SK-N-SH treated with all-trans-retinoic acid at 6 μM for 48 hours (cell line): ENCODE results near the gene MARK1.

Source experiments
- ATAC-seq: fragments of 200-7000 bp; cut with Tn5 transposase; 3 replicates; pipeline ENCODE4 v1.9.1; 2020; ENCODE audit warnings: mild to moderate bottlenecking, moderate library complexity
- ARNTL ChIP-seq: fragments of 450-650 bp; formaldehyde crosslinking; IDR thresholded peaks from 2 replicates; pipeline ENCODE4 v1.5.0; 2020; ENCODE audit warnings: low read depth, mild to moderate bottlenecking, moderate library complexity, borderline replicate concordance
- BACH2 ChIP-seq: fragments of 250-450 bp; sonication (Bioruptor Pico); IDR thresholded peaks from 2 replicates; pipeline ENCODE4 v1.9.0; 2021; ENCODE audit warnings: mild to moderate bottlenecking, borderline replicate concordance
- CSDC2 ChIP-seq: fragments of 250-450 bp; sonication (Bioruptor Pico); IDR thresholded peaks from 2 replicates; pipeline ENCODE4 v1.5.0; 2020; ENCODE audit warnings: mild to moderate bottlenecking, moderate library complexity
- ESRRG ChIP-seq: fragments of 250-450 bp; sonication (Bioruptor Pico); IDR thresholded peaks from 2 replicates; pipeline ENCODE4 v1.6.1; 2021; ENCODE audit warnings: mild to moderate bottlenecking
- ISL1 ChIP-seq: fragments of 250-450 bp; sonication (Bioruptor Pico); IDR thresholded peaks from 2 replicates; pipeline ENCODE4 v2.1.2; 2022; ENCODE audit warnings: mild to moderate bottlenecking, moderate library complexity
- OSR1 ChIP-seq: fragments of 250-450 bp; sonication (Bioruptor Pico); IDR thresholded peaks from 2 replicates; pipeline ENCODE4 v1.8.0; 2022; ENCODE audit warnings: moderate library complexity, mild to moderate bottlenecking, inconsistent platforms
- RARB ChIP-seq: fragments of 250-450 bp; sonication (Bioruptor Pico); IDR thresholded peaks from 2 replicates; pipeline ENCODE4 v1.8.0; 2021; ENCODE audit warnings: mild to moderate bottlenecking, moderate library complexity
- SNAI2 ChIP-seq: fragments of 250-450 bp; sonication (Bioruptor Pico); IDR thresholded peaks from 2 replicates; pipeline ENCODE4 v1.5.0; 2020; ENCODE audit warnings: mild to moderate bottlenecking, moderate library complexity
- ZC3H10 ChIP-seq: fragments of 250-450 bp; sonication (Bioruptor Pico); IDR thresholded peaks from 2 replicates; pipeline ENCODE4 v1.5.1; 2021; ENCODE audit warnings: mild to moderate bottlenecking, moderate library complexity
- ZFP3 ChIP-seq: fragments of 250-450 bp; sonication (Bioruptor Pico); IDR thresholded peaks from 2 replicates; pipeline ENCODE4 v1.5.0; 2020; ENCODE audit warnings: mild to moderate bottlenecking, moderate library complexity
- ZFP30 ChIP-seq: fragments of 450-650 bp; formaldehyde crosslinking; IDR thresholded peaks from 2 replicates; pipeline ENCODE4 v1.5.0; 2022; ENCODE audit warnings: mild to moderate bottlenecking, moderate library complexity
- ZNF565 ChIP-seq: fragments of 450-650 bp; formaldehyde crosslinking; conservative IDR thresholded peaks from 2 replicates; pipeline ENCODE4 v1.5.0; 2020; ENCODE audit warnings: low read depth, mild to moderate bottlenecking, moderate library complexity
- ZNF70 ChIP-seq: fragments of 450-650 bp; formaldehyde crosslinking; IDR thresholded peaks from 2 replicates; pipeline ENCODE4 v1.5.0; 2020; ENCODE audit warnings: mild to moderate bottlenecking, moderate library complexity
- TF ChIP-seq, protein P1 (sequence below): fragments of 250-450 bp; sonication (Bioruptor Pico); IDR thresholded peaks from 2 replicates; pipeline ENCODE4 v1.8.0; 2020; ENCODE audit warnings: mild to moderate bottlenecking, moderate library complexity, borderline replicate concordance
- TF ChIP-seq, protein P2 (sequence below): fragments of 250-450 bp; sonication (Bioruptor Pico); IDR thresholded peaks from 2 replicates; pipeline ENCODE4 v1.5.1; 2021; ENCODE audit warnings: mild to moderate bottlenecking, moderate library complexity
- TF ChIP-seq, protein P3 (sequence below): fragments of 250-450 bp; sonication (Bioruptor Pico); IDR thresholded peaks from 2 replicates; pipeline ENCODE4 v1.8.0; 2021; ENCODE audit warnings: low read depth, mild to moderate bottlenecking, moderate library complexity, borderline replicate concordance
- TF ChIP-seq, protein P4 (sequence below): fragments of 250-450 bp; sonication (Bioruptor Pico); IDR thresholded peaks from 2 replicates; pipeline ENCODE4 v1.5.0; 2020; ENCODE audit warnings: mild to moderate bottlenecking, moderate library complexity
- TF ChIP-seq, protein P5 (sequence below): fragments of 250-450 bp; sonication (Bioruptor Pico); IDR thresholded peaks from 2 replicates; pipeline ENCODE4 v1.5.1; 2020; ENCODE audit warnings: low read depth, mild to moderate bottlenecking, moderate library complexity

The MARK1 gene

DNA sequence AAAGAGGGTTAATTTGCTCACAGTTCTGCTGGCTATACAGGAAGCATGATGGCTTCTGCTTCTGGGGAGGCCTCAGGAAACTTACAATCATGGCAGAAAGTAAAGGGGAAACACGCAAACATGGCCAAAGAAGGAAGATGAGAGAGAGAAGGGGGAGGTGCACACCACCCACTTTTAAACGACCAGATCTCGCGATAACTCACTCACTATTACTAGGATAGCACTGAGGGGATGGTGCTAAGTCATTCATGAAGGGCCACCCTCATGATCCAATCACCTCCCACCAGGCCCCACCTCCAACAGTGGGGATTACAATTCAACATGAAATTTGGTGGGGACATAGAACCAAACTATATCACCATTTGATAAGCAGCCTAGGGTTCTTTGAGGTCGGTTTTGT, 159.9 kb downstream of the MARK1 start (continued):
- TF ChIP-seq, protein P1, sequence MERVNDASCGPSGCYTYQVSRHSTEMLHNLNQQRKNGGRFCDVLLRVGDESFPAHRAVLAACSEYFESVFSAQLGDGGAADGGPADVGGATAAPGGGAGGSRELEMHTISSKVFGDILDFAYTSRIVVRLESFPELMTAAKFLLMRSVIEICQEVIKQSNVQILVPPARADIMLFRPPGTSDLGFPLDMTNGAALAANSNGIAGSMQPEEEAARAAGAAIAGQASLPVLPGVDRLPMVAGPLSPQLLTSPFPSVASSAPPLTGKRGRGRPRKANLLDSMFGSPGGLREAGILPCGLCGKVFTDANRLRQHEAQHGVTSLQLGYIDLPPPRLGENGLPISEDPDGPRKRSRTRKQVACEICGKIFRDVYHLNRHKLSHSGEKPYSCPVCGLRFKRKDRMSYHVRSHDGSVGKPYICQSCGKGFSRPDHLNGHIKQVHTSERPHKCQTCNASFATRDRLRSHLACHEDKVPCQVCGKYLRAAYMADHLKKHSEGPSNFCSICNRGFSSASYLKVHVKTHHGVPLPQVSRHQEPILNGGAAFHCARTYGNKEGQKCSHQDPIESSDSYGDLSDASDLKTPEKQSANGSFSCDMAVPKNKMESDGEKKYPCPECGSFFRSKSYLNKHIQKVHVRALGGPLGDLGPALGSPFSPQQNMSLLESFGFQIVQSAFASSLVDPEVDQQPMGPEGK (CRISPR knock-in tag) = no peak
- TF ChIP-seq ZC3H10 (CRISPR knock-in tag) = no peak
- TF ChIP-seq, protein P2, sequence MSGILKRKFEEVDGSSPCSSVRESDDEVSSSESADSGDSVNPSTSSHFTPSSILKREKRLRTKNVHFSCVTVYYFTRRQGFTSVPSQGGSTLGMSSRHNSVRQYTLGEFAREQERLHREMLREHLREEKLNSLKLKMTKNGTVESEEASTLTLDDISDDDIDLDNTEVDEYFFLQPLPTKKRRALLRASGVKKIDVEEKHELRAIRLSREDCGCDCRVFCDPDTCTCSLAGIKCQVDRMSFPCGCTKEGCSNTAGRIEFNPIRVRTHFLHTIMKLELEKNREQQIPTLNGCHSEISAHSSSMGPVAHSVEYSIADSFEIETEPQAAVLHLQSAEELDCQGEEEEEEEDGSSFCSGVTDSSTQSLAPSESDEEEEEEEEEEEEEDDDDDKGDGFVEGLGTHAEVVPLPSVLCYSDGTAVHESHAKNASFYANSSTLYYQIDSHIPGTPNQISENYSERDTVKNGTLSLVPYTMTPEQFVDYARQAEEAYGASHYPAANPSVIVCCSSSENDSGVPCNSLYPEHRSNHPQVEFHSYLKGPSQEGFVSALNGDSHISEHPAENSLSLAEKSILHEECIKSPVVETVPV (CRISPR knock-in tag) = no peak
- TF ChIP-seq ESRRG (CRISPR knock-in tag) = no peak
- TF ChIP-seq ZFP3 (CRISPR knock-in tag) = no peak

DNA sequence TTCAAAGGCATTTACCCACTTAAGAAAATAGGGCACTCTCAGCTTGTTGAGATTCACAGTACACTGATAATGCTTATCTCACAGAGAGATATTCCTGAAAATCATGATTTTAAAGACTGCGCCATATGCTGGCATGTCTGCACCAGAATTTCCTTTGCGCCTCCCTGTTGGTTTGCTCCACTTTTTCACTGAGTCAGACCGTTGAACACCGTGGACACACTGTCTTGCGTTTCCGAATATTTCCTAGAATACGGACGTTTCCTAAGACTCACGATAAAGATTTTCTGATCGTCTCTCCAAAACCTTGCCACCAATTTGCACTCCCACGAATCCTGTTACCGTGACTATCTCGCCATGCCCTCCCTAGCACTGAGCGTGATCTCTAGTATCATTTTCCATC, 161.7 kb downstream of the MARK1 start:
- no peak for ATAC-seq

More for the DNA sequence above, 161.7 kb downstream of the MARK1 start:
- TF ChIP-seq OSR1 (CRISPR knock-in tag) (no peak), CSDC2 (CRISPR knock-in tag) (no peak), BACH2 (CRISPR knock-in tag) (no peak), SNAI2 (CRISPR knock-in tag) (no peak), ZNF70 (CRISPR knock-in tag) (no peak), ZFP30 (no peak), ESRRG (CRISPR knock-in tag) (no peak), ARNTL (CRISPR knock-in tag) (no peak), ZC3H10 (CRISPR knock-in tag) (no peak), ZNF565 (CRISPR knock-in tag) (no peak), ISL1 (CRISPR knock-in tag) (no peak), RARB (CRISPR knock-in tag) (no peak)
- TF ChIP-seq, protein P2 (CRISPR knock-in tag) = no peak
- TF ChIP-seq, protein P3, sequence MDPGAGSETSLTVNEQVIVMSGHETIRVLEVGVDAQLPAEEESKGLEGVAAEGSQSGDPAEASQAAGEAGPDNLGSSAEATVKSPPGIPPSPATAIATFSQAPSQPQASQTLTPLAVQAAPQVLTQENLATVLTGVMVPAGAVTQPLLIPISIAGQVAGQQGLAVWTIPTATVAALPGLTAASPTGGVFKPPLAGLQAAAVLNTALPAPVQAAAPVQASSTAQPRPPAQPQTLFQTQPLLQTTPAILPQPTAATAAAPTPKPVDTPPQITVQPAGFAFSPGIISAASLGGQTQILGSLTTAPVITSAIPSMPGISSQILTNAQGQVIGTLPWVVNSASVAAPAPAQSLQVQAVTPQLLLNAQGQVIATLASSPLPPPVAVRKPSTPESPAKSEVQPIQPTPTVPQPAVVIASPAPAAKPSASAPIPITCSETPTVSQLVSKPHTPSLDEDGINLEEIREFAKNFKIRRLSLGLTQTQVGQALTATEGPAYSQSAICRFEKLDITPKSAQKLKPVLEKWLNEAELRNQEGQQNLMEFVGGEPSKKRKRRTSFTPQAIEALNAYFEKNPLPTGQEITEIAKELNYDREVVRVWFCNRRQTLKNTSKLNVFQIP (CRISPR knock-in tag) = no peak
- TF ChIP-seq, protein P4, sequence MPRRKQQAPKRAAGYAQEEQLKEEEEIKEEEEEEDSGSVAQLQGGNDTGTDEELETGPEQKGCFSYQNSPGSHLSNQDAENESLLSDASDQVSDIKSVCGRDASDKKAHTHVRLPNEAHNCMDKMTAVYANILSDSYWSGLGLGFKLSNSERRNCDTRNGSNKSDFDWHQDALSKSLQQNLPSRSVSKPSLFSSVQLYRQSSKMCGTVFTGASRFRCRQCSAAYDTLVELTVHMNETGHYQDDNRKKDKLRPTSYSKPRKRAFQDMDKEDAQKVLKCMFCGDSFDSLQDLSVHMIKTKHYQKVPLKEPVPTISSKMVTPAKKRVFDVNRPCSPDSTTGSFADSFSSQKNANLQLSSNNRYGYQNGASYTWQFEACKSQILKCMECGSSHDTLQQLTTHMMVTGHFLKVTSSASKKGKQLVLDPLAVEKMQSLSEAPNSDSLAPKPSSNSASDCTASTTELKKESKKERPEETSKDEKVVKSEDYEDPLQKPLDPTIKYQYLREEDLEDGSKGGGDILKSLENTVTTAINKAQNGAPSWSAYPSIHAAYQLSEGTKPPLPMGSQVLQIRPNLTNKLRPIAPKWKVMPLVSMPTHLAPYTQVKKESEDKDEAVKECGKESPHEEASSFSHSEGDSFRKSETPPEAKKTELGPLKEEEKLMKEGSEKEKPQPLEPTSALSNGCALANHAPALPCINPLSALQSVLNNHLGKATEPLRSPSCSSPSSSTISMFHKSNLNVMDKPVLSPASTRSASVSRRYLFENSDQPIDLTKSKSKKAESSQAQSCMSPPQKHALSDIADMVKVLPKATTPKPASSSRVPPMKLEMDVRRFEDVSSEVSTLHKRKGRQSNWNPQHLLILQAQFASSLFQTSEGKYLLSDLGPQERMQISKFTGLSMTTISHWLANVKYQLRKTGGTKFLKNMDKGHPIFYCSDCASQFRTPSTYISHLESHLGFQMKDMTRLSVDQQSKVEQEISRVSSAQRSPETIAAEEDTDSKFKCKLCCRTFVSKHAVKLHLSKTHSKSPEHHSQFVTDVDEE (CRISPR knock-in tag) = no peak
- TF ChIP-seq, protein P5, sequence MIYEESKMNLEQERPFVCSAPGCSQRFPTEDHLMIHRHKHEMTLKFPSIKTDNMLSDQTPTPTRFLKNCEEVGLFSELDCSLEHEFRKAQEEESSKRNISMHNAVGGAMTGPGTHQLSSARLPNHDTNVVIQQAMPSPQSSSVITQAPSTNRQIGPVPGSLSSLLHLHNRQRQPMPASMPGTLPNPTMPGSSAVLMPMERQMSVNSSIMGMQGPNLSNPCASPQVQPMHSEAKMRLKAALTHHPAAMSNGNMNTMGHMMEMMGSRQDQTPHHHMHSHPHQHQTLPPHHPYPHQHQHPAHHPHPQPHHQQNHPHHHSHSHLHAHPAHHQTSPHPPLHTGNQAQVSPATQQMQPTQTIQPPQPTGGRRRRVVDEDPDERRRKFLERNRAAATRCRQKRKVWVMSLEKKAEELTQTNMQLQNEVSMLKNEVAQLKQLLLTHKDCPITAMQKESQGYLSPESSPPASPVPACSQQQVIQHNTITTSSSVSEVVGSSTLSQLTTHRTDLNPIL (CRISPR knock-in tag) = no peak
- TF ChIP-seq, protein P1 (CRISPR knock-in tag) = no peak
